HCT116 (cell line): Measurements from ENCODE around the gene TARS2. TPM values are rescaled to one million over a fixed set of nuclear protein-coding genes. Genes with fewer than 3 reads are reported as not detected.

ENCODE experiments used
- ATAC-seq: fragments of 200-7000 bp; cut with Tn5 transposase; 2 replicates; pipeline ENCODE4 v1.9.1; 2020; ENCODE audit warnings: mild to moderate bottlenecking, moderate library complexity
- BruUV-seq: library from RNA; stranded (reverse); fragments of 400-500 nt; replicated peaks from 2 replicates; lab custom pipeline; 2021; lab: Mats Ljungman, UMichigan
- CTCF ChIA-PET: fragments of 300-600 bp; sonication (Branson Sonifier 250); formaldehyde crosslinking; loops from one replicate; lab custom pipeline; 2021; ENCODE audit warnings: antibody characterized with exemption; lab: Charles Lee
- POLR2A ChIA-PET: fragments of 300-600, 350-600 bp; sonication (Branson Sonifier 250); formaldehyde crosslinking; loops from one replicate; lab custom pipeline; 2021; ENCODE audit warnings: antibody characterized with exemption; lab: Charles Lee
- RAD21 ChIA-PET, 2 experiments: fragments of 300-600 bp; sonication (Branson Sonifier 250); formaldehyde crosslinking; loops; one replicate each; lab custom pipeline; 2023; ENCODE audit warnings: low total read pairs in 2 of 2; ENCODE audit not compliant: uncharacterized antibody in 2 of 2, unreplicated experiment in 2 of 2, low non-redundant PET in 1 of 2; lab: Charles Lee
- DNase-seq: peaks from one replicate; pipeline ENCODE4 v3.0.0-alpha.2; 2010; ENCODE audit warnings: low read depth, low spot score
- H2AFZ ChIP-seq: fragments of 200-600 bp; shearing (Covaris generic), sonication (generic); 2 replicates; pipeline ENCODE4 v1.6.1; 2017; ENCODE audit warnings: low read depth, mixed run types, mixed read lengths, antibody characterized with exemption, low read length; ENCODE audit not compliant: poor library complexity, severe bottlenecking
- H3K27ac ChIP-seq: 2 replicates; pipeline ENCODE4 v1.5.1; 2012; ENCODE audit warnings: low read depth, low read length
- H3K27me3 ChIP-seq: fragments of 200-600 bp; sonication (generic); 2 replicates; pipeline ENCODE4 v1.6.1; 2016; ENCODE audit warnings: mixed run types, low read length, mixed read lengths; ENCODE audit not compliant: insufficient read depth
- H3K36me3 ChIP-seq, 2 experiments: fragments of 200-500 bp in 1 of 2; fragments of 200-600 bp in 1 of 2; sonication (Bioruptor generic) in 1 of 2; sonication (generic) in 1 of 2; 2 replicates each; pipeline versions ENCODE4 v1.5.1 to v1.6.1; 2014 to 2016; ENCODE audit warnings: low read length in 2 of 2, inconsistent platforms in 1 of 2, mixed read lengths in 1 of 2, mixed run types in 1 of 2; ENCODE audit not compliant: insufficient read depth in 2 of 2, control insufficient read depth in 1 of 2
- H3K4me1 ChIP-seq, 2 experiments: fragments of 200-600 bp in 1 of 2; sonication (generic) in 1 of 2; 2 replicates each; pipeline versions ENCODE4 v1.5.1 to v1.6.1; 2012 to 2017; ENCODE audit warnings: low read length in 2 of 2, inconsistent platforms in 1 of 2, mild to moderate bottlenecking in 1 of 2, mixed read lengths in 1 of 2, mixed run types in 1 of 2, moderate library complexity in 1 of 2; ENCODE audit not compliant: insufficient read depth in 2 of 2, control insufficient read depth in 1 of 2
- H3K4me2 ChIP-seq: fragments of 200-600 bp; sonication (generic); 2 replicates; pipeline ENCODE4 v1.6.1; 2017; ENCODE audit warnings: mixed run types, low read length, mixed read lengths
- H3K4me3 ChIP-seq, 2 experiments: fragments of 200-600 bp in 1 of 2; sonication (generic) in 1 of 2; replicated peaks in 1 of 2; 2 replicates each; pipeline ENCODE4 v1.5.1; 2011 to 2016; ENCODE audit warnings: low read length in 2 of 2, control low read depth in 1 of 2, low read depth in 1 of 2, mild to moderate bottlenecking in 1 of 2, mixed read lengths in 1 of 2, mixed run types in 1 of 2
- H3K79me2 ChIP-seq: fragments of 200-600 bp; sonication (generic); 2 replicates; pipeline ENCODE4 v1.6.1; 2017; ENCODE audit warnings: mild to moderate bottlenecking, mixed run types, low read length, moderate library complexity, mixed read lengths; ENCODE audit not compliant: insufficient read depth
- H3K9ac ChIP-seq: fragments of 200-600 bp; sonication (generic); 2 replicates; pipeline ENCODE4 v1.6.1; 2016; ENCODE audit warnings: low read length, mixed read lengths
- H3K9me2 ChIP-seq: fragments of 200-600 bp; sonication (generic), shearing (Covaris generic); 2 replicates; pipeline ENCODE4 v1.6.1; 2017; ENCODE audit warnings: mixed run types, mild to moderate bottlenecking, moderate library complexity; ENCODE audit not compliant: insufficient read depth
- H3K9me3 ChIP-seq, 2 experiments: fragments of 200-500 bp in 1 of 2; fragments of 200-600 bp in 1 of 2; sonication (Bioruptor generic) in 1 of 2; sonication (generic) in 1 of 2; 2 replicates each; pipeline ENCODE4 v1.6.1; 2014 to 2017; ENCODE audit warnings: low read length in 2 of 2, mixed read lengths in 2 of 2, inconsistent platforms in 1 of 2, low read depth in 1 of 2, mild to moderate bottlenecking in 1 of 2, mixed run types in 1 of 2, moderate library complexity in 1 of 2; ENCODE audit not compliant: control insufficient read depth in 1 of 2, insufficient read depth in 1 of 2
- H4K20me1 ChIP-seq: fragments of 200-600 bp; sonication (generic), shearing (Covaris generic); 2 replicates; pipeline ENCODE4 v1.6.1; 2017; ENCODE audit warnings: mixed run types, mild to moderate bottlenecking, moderate library complexity; ENCODE audit not compliant: insufficient read depth
- CEBPB ChIP-seq: IDR thresholded peaks from 2 replicates; pipeline ENCODE4 v1.6.1; 2012; ENCODE audit warnings: low read depth
- ELF1 ChIP-seq: IDR thresholded peaks from 2 replicates; pipeline ENCODE4 v1.6.1; 2012; ENCODE audit warnings: low read depth, borderline replicate concordance
- EZH2 ChIP-seq: fragments of 200-600 bp; sonication (generic); IDR thresholded peaks from 2 replicates; pipeline ENCODE4 v1.6.1; 2017; ENCODE audit warnings: antibody characterized with exemption, mixed run types
- FOSL1 ChIP-seq: IDR thresholded peaks from 2 replicates; pipeline ENCODE4 v1.6.1; 2012; ENCODE audit warnings: low read depth
- JUND ChIP-seq: IDR thresholded peaks from 2 replicates; pipeline ENCODE4 v1.6.1; 2012
- POLR2A ChIP-seq: IDR thresholded peaks from 2 replicates; pipeline ENCODE4 v1.7.0; 2011; ENCODE audit warnings: borderline replicate concordance; ENCODE audit not compliant: insufficient read depth, insufficient read length; ENCODE audit errors: extremely low read depth
- POLR2AphosphoS5 ChIP-seq: IDR thresholded peaks from 2 replicates; pipeline ENCODE4 v1.6.1; 2011; ENCODE audit warnings: mild to moderate bottlenecking, low read depth, low read length, moderate library complexity
- SP1 ChIP-seq: IDR thresholded peaks from 2 replicates; pipeline ENCODE4 v1.6.1; 2012; ENCODE audit warnings: low read depth
- TCF7L2 ChIP-seq: IDR thresholded peaks from 2 replicates; pipeline ENCODE4 v1.7.0; 2011; ENCODE audit warnings: borderline replicate concordance, inconsistent platforms; ENCODE audit not compliant: insufficient read depth, insufficient read length; ENCODE audit errors: extremely low read depth
- ZFX ChIP-seq: fragments of 450-650 bp; IDR thresholded peaks from 2 replicates; pipeline ENCODE4 v1.6.1; 2017
- ZNF274 ChIP-seq: fragments of 200-500 bp; sonication (Bioruptor generic); IDR thresholded peaks from 2 replicates; pipeline ENCODE4 v1.6.1; 2014; ENCODE audit warnings: mild to moderate bottlenecking, low read depth, low read length, inconsistent platforms
- intact Hi-C: fragments of 100-400 bp; cut with micrococcal nuclease; formaldehyde crosslinking; loops from 2 replicates; pipeline ENCODE4 v1.10.0; 2022
- total RNA-seq: library from RNA; stranded (reverse); gene quantifications from one replicate; pipeline ENCODE4 v1.2.1, GENCODE V29; 2021; ENCODE audit not compliant: unreplicated experiment
- TF ChIP-seq, protein P1 (sequence below): IDR thresholded peaks from 2 replicates; pipeline ENCODE4 v1.6.1; 2011; ENCODE audit warnings: mild to moderate bottlenecking, low read length, moderate library complexity; ENCODE audit not compliant: insufficient replicate concordance; ENCODE audit errors: extremely low read depth
- TF ChIP-seq, protein P2 (sequence below): IDR thresholded peaks from 2 replicates; pipeline ENCODE4 v1.6.1; 2012
- TF ChIP-seq, protein P3 (sequence below): IDR thresholded peaks from 2 replicates; pipeline ENCODE4 v1.6.1; 2012; ENCODE audit warnings: low read depth
- TF ChIP-seq, protein P4 (sequence below): IDR thresholded peaks from 2 replicates; pipeline ENCODE4 v1.6.1; 2012

Gene TARS2
- total RNA-seq, 1 experiment from 2014 or later: 23.2 TPM

DNA sequence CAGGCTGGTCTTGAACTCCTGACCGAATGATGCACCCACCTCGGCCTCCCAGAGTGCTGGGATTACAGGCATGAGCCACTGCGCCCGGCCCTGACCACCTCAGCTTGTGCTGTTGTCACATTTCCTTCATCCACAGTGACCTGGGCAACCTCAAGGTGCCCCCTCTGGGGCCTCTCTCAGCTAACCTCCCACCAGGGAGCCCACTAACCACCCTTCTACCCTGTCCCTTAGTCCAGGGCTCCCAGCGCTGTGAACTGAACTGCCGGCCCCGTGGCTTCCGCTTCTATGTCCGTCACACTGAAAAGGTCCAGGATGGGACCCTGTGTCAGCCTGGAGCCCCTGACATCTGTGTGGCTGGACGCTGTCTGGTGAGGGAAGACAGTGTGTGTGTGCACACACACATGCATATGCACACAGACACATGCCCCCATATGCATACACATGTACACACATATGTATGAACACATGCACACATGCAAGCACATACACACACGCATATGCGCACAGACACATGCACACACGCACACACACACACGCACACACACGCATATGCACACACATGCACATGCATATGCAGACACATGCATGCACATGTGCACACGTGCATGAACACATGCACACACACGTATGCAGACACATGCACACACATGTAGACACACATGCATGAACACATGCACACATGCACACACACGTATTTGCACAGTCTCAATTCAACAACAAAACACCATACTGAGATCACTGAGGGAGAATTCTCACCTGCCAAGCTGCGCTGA, 68.2 kb downstream of the TARS2 start:
- CTCF ChIA-PET: no interaction called here
- peaks cover 9 to 19% of the 10 kb centered on the region in 2 experiments for H3K4me1 ChIP-seq
- intact Hi-C loops: no loop called here
- H3K36me3 ChIP-seq: no peaks in the 10 kb centered on the region
- no peaks in the 10 kb centered on the region for H3K9me3 ChIP-seq
- TF ChIP-seq ELF1 (no peak), POLR2A (no peak), JUND (no peak), CEBPB (no peak), EZH2 (no peak), POLR2AphosphoS5 (no peak), FOSL1 (no peak), TCF7L2 (no peak), ZNF274 (no peak), SP1 (no peak), ZFX (no peak)
- TF ChIP-seq, protein P1, sequence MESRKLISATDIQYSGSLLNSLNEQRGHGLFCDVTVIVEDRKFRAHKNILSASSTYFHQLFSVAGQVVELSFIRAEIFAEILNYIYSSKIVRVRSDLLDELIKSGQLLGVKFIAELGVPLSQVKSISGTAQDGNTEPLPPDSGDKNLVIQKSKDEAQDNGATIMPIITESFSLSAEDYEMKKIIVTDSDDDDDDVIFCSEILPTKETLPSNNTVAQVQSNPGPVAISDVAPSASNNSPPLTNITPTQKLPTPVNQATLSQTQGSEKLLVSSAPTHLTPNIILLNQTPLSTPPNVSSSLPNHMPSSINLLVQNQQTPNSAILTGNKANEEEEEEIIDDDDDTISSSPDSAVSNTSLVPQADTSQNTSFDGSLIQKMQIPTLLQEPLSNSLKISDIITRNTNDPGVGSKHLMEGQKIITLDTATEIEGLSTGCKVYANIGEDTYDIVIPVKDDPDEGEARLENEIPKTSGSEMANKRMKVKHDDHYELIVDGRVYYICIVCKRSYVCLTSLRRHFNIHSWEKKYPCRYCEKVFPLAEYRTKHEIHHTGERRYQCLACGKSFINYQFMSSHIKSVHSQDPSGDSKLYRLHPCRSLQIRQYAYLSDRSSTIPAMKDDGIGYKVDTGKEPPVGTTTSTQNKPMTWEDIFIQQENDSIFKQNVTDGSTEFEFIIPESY: no peak
- TF ChIP-seq, protein P2, sequence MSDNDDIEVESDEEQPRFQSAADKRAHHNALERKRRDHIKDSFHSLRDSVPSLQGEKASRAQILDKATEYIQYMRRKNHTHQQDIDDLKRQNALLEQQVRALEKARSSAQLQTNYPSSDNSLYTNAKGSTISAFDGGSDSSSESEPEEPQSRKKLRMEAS: no peak
- TF ChIP-seq, protein P3, sequence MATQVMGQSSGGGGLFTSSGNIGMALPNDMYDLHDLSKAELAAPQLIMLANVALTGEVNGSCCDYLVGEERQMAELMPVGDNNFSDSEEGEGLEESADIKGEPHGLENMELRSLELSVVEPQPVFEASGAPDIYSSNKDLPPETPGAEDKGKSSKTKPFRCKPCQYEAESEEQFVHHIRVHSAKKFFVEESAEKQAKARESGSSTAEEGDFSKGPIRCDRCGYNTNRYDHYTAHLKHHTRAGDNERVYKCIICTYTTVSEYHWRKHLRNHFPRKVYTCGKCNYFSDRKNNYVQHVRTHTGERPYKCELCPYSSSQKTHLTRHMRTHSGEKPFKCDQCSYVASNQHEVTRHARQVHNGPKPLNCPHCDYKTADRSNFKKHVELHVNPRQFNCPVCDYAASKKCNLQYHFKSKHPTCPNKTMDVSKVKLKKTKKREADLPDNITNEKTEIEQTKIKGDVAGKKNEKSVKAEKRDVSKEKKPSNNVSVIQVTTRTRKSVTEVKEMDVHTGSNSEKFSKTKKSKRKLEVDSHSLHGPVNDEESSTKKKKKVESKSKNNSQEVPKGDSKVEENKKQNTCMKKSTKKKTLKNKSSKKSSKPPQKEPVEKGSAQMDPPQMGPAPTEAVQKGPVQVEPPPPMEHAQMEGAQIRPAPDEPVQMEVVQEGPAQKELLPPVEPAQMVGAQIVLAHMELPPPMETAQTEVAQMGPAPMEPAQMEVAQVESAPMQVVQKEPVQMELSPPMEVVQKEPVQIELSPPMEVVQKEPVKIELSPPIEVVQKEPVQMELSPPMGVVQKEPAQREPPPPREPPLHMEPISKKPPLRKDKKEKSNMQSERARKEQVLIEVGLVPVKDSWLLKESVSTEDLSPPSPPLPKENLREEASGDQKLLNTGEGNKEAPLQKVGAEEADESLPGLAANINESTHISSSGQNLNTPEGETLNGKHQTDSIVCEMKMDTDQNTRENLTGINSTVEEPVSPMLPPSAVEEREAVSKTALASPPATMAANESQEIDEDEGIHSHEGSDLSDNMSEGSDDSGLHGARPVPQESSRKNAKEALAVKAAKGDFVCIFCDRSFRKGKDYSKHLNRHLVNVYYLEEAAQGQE: no peak
- TF ChIP-seq, protein P4, sequence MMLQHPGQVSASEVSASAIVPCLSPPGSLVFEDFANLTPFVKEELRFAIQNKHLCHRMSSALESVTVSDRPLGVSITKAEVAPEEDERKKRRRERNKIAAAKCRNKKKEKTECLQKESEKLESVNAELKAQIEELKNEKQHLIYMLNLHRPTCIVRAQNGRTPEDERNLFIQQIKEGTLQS: no peak
- no peak overlapping the region for H3K4me3 ChIP-seq
- H3K79me2 ChIP-seq: peaks cover 4% of the 10 kb centered on the region; the same call in 1 of the 2 replicates
- RAD21 ChIA-PET: no interaction called here
- no TSS peak for BruUV-seq
- no peaks in the 10 kb centered on the region for H3K9me2 ChIP-seq
- no peaks in the 10 kb centered on the region for H4K20me1 ChIP-seq
- H3K9ac ChIP-seq: no peak overlapping the region
- POLR2A ChIA-PET: no interaction called here
- no peak overlapping the region for H2AFZ ChIP-seq
- no peak overlapping the region for H3K4me2 ChIP-seq
- no peaks in the 10 kb centered on the region for H3K27me3 ChIP-seq
- DNase-seq (no peak), ATAC-seq (no peak)
- H3K27ac ChIP-seq: no peak overlapping the region
